Measurements from ENCODE around the gene COG3. TPM values are rescaled to one million over a fixed set of nuclear protein-coding genes. Genes with fewer than 3 reads are reported as not detected.

COG3 gene
- total RNA-seq, 2 experiments from 2014 or later = 22.3 to 28.9 TPM

DNA sequence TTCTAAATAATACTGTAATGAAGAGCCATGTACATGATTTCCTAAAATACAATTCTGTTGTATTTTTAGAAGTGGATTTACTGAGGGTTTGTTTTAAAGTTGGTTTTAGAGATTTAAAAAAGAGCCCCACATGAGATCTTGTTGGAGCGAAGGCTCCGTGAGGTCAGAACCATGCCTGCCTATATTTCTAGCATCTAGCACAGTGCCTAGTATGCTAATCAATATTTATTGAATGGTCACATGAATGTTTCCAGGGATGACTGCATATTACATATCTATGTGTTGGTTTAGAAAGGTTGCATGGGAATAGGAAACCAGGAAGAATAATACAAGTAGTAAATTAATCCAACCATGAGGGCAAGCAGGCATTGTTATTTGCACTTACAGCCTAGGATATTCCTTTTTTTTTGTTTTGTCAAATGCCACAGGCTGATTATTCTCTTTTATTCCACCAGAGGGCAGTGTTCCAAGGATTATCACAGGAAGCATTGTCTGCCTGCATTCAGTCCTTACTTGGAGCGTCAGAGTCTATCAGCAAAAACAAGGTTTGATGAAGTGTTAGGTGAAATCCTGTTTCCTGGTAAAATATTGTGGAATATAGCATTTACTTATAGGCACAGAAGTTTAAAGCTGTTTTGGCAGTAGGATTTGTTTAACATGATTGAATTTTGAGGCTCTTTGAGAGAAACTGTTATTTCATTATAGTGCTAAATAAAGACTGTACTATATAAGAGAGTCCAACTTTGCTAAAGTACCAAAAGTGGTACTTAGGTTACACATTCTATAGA lies 46.8 kb downstream of the COG3 start:
- CTCF ChIA-PET (ENCODE audit: unreplicated experiment) = no interaction called here
- H4K20me1 ChIP-seq (ENCODE audit: insufficient read depth, low read length) = 0 out of 2 replicates have a peak, but pooled peaks cover 4% of the 10 kb centered on the region
- no peak overlapping the region for H3K4me2 ChIP-seq (ENCODE audit: low read length)
- no peaks in the 10 kb centered on the region for H3K9me2 ChIP-seq (ENCODE audit: insufficient read depth, low read length)
- DNase-seq (ENCODE audit: low spot score) = peak; percentile 72
- no peaks in the 10 kb centered on the region for H3K9me3 ChIP-seq (ENCODE audit: low read length)
- no TSS peak for BruUV-seq (replicated peaks)
- no peak overlapping the region for H2AFZ ChIP-seq (ENCODE audit: low read length)
- peaks cover 67% of the 10 kb centered on the region for H3K36me3 ChIP-seq (ENCODE audit: insufficient read depth, low read length)
- intact Hi-C loops (cut with micrococcal nuclease; ENCODE audit: unreplicated experiment) = loop anchor here (1.0 kb wide), 1 partner anchor 810 kb away; no protein-coding TSS in a partner anchor
- TF ChIP-seq, protein P1, sequence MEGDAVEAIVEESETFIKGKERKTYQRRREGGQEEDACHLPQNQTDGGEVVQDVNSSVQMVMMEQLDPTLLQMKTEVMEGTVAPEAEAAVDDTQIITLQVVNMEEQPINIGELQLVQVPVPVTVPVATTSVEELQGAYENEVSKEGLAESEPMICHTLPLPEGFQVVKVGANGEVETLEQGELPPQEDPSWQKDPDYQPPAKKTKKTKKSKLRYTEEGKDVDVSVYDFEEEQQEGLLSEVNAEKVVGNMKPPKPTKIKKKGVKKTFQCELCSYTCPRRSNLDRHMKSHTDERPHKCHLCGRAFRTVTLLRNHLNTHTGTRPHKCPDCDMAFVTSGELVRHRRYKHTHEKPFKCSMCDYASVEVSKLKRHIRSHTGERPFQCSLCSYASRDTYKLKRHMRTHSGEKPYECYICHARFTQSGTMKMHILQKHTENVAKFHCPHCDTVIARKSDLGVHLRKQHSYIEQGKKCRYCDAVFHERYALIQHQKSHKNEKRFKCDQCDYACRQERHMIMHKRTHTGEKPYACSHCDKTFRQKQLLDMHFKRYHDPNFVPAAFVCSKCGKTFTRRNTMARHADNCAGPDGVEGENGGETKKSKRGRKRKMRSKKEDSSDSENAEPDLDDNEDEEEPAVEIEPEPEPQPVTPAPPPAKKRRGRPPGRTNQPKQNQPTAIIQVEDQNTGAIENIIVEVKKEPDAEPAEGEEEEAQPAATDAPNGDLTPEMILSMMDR (conservative IDR thresholded peaks at IDR 0.05; ENCODE audit: low read length) = peak; percentile 96
- no peak for TF ChIP-seq EZH2phosphoT487 (IDR thresholded peaks at IDR 0.05; ENCODE audit: borderline replicate concordance, low read depth, low read length)
- H3K27ac ChIP-seq (ENCODE audit: low read depth, low read length, poor library complexity, severe bottlenecking) = no peak overlapping the region
- no peak overlapping the region for H3K4me3 ChIP-seq (ENCODE audit: low read depth, low read length, poor library complexity, severe bottlenecking)
- POLR2A ChIA-PET = interaction anchor here (0.7 kb wide), 1 partner anchor 192 kb away, joined by 3 read pairs; no protein-coding TSS in a partner anchor
- H3K4me1 ChIP-seq (ENCODE audit: insufficient read depth, low read length, poor library complexity, severe bottlenecking) = peaks cover 6% of the 10 kb centered on the region
- H3K79me2 ChIP-seq (ENCODE audit: insufficient read depth, low read depth, low read length) = no peaks in the 10 kb centered on the region

DNA sequence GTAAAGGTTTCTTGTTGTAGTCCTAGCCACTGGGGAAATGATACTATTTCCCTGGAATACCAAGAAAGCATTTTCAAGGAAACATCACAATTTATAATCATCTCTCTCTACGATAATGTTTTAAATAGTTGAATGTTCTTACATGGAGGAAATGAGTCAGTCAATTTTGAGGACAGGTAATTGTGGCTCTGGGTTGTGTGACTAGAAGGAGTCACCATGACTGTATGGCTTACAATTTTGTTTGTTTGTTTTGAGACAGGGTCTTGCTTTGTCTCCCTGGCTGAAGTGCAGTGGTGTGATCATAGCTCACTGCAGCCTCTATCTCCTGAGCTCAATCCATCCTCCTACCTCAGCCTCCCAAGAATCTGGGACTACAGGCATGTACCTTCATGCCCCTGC lies 47.4 kb downstream of the COG3 start:
- Histone ChIP-seq H3K79me2 (ENCODE audit: insufficient read depth, low read depth, low read length) (no peaks in the 10 kb centered on the region), H3K9me3 (ENCODE audit: low read length) (no peaks in the 10 kb centered on the region), H3K4me1 (ENCODE audit: insufficient read depth, low read length, poor library complexity, severe bottlenecking) (peaks cover 6% of the 10 kb centered on the region), H3K27ac (ENCODE audit: low read depth, low read length, poor library complexity, severe bottlenecking) (no peak overlapping the region), H3K4me2 (ENCODE audit: low read length) (no peak overlapping the region), H3K36me3 (ENCODE audit: insufficient read depth, low read length) (peaks cover 67% of the 10 kb centered on the region), H4K20me1 (ENCODE audit: insufficient read depth, low read length) (0 out of 2 replicates have a peak, but pooled peaks cover 4% of the 10 kb centered on the region), H2AFZ (ENCODE audit: low read length) (no peak overlapping the region), H3K4me3 (ENCODE audit: low read depth, low read length, poor library complexity, severe bottlenecking) (no peak overlapping the region), H3K9me2 (ENCODE audit: insufficient read depth, low read length) (no peaks in the 10 kb centered on the region)
- no TSS peak for BruUV-seq (replicated peaks)
- DNase-seq (ENCODE audit: low spot score) = no peak
- TF ChIP-seq EZH2phosphoT487 (IDR thresholded peaks at IDR 0.05; ENCODE audit: borderline replicate concordance, low read depth, low read length) = no peak
- TF ChIP-seq, protein P1 (conservative IDR thresholded peaks at IDR 0.05; ENCODE audit: low read length) = no peak
- ChIA-PET CTCF (ENCODE audit: unreplicated experiment) (no interaction called here), POLR2A (interaction anchor here (0.7 kb wide), 1 partner anchor 191 kb away, joined by 3 read pairs; no protein-coding TSS in a partner anchor)
- intact Hi-C loops (cut with micrococcal nuclease; ENCODE audit: unreplicated experiment) = no loop called here

DNA sequence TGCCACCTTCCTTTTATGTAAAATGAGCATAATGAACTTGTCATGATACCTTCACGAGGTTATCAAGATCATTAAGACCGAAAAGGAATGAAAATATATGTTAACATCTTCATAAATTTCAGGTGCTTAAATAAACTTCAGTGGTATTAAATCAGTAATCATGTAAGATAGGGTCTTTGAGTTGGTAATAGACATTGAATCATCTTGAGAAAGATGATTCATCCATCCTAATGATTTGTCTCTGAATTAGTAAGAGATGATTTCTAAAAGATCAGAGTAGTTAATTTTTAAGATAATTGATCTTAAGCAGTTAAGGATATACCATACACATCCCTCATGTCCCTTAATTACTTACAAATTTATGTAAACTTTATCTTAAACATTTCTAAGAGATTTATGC lies 52.0 kb downstream of the COG3 start:
- H3K27ac ChIP-seq (ENCODE audit: low read depth, low read length, poor library complexity, severe bottlenecking) = no peak overlapping the region
- H3K79me2 ChIP-seq (ENCODE audit: insufficient read depth, low read depth, low read length) = no peaks in the 10 kb centered on the region
- H3K9me2 ChIP-seq (ENCODE audit: insufficient read depth, low read length) = no peaks in the 10 kb centered on the region
- CTCF ChIA-PET (ENCODE audit: unreplicated experiment) = no interaction called here
- H3K4me3 ChIP-seq (ENCODE audit: low read depth, low read length, poor library complexity, severe bottlenecking) = no peak overlapping the region
- DNase-seq (ENCODE audit: low spot score) = no peak
- intact Hi-C loops (cut with micrococcal nuclease; ENCODE audit: unreplicated experiment) = no loop called here
- no TSS peak for BruUV-seq (replicated peaks)
- 0 out of 2 replicates have a peak, but pooled peaks cover 3% of the 10 kb centered on the region for H4K20me1 ChIP-seq (ENCODE audit: insufficient read depth, low read length)
- no peaks in the 10 kb centered on the region for H3K4me1 ChIP-seq (ENCODE audit: insufficient read depth, low read length, poor library complexity, severe bottlenecking)
- no peak for TF ChIP-seq EZH2phosphoT487 (IDR thresholded peaks at IDR 0.05; ENCODE audit: borderline replicate concordance, low read depth, low read length)
- TF ChIP-seq, protein P1 (conservative IDR thresholded peaks at IDR 0.05; ENCODE audit: low read length) = no peak
- peaks cover 78% of the 10 kb centered on the region for H3K36me3 ChIP-seq (ENCODE audit: insufficient read depth, low read length)
- POLR2A ChIA-PET = interaction anchor here (0.6 to 1.0 kb wide), 2 partner anchors 420 to 645 kb away, joined by 3 read pairs; no protein-coding TSS in a partner anchor
- H2AFZ ChIP-seq (ENCODE audit: low read length) = no peak overlapping the region
- no peak overlapping the region for H3K4me2 ChIP-seq (ENCODE audit: low read length)
- H3K9me3 ChIP-seq (ENCODE audit: low read length) = no peaks in the 10 kb centered on the region
